GM12892 (cell line): Measurements from ENCODE around the gene RELN.

Source experiments
- POLR2A ChIP-seq: IDR thresholded peaks from 2 replicates; pipeline ENCODE4 v1.6.1; 2011; ENCODE audit warnings: low read depth, low read length, control low read depth
- POLR2AphosphoS5 ChIP-seq: IDR thresholded peaks from 2 replicates; pipeline ENCODE4 v1.6.1; 2011; ENCODE audit warnings: low read depth, low read length, control low read depth

GRCh38 chr7:103666326-103666725 lies 323.1 kb downstream of the RELN start:
- TF ChIP-seq POLR2A (no peak), POLR2AphosphoS5 (no peak)
